Fibroblast of skin of scalp (primary cell): ENCODE data around the gene CMTM7.

Experiments
- DNase-seq: peaks from one replicate; pipeline ENCODE4 v3.0.0-alpha.2; 2013

The CMTM7 gene

GRCh38 chr3:32414522-32415202, 23.0 kb downstream of the CMTM7 start:
- DNase-seq: peak; percentile 28

GRCh38 chr3:32419742-32420125, 28.1 kb downstream of the CMTM7 start:
- DNase-seq: no peak

- DNase-seq: no peak
Measured at GRCh38 chr3:32420126-32421038, 28.7 kb downstream of the CMTM7 start.

- DNase-seq: no peak
Measured at GRCh38 chr3:32421185-32421584, 29.5 kb downstream of the CMTM7 start.

GRCh38 chr3:32421991-32422859, 30.6 kb downstream of the CMTM7 start:
- peak; percentile 80 for DNase-seq

GRCh38 chr3:32422943-32423342, 31.3 kb downstream of the CMTM7 start:
- DNase-seq: no peak

GRCh38 chr3:32423534-32423933, 31.9 kb downstream of the CMTM7 start:
- DNase-seq: no peak

GRCh38 chr3:32423956-32424557, 32.4 kb downstream of the CMTM7 start:
- DNase-seq: no peak

- DNase-seq: no peak
Measured at GRCh38 chr3:32424581-32425250, 33.1 kb downstream of the CMTM7 start.

- no peak for DNase-seq
Measured at GRCh38 chr3:32428092-32429068, 36.7 kb downstream of the CMTM7 start.

- DNase-seq: no peak
Measured at GRCh38 chr3:32430900-32431299, 39.2 kb downstream of the CMTM7 start.

- no peak for DNase-seq
Measured at GRCh38 chr3:32431481-32431880, 39.8 kb downstream of the CMTM7 start.

GRCh38 chr3:32432045-32432710, 40.5 kb downstream of the CMTM7 start:
- DNase-seq: no peak

- peak; percentile 8 for DNase-seq
Measured at GRCh38 chr3:32432711-32433530, 41.3 kb downstream of the CMTM7 start.

- DNase-seq: no peak
Measured at GRCh38 chr3:32434206-32434605, 42.6 kb downstream of the CMTM7 start.

GRCh38 chr3:32435911-32436815, 44.5 kb downstream of the CMTM7 start:
- no peak for DNase-seq

- no peak for DNase-seq
Measured at GRCh38 chr3:32436816-32437189, 45.1 kb downstream of the CMTM7 start.

GRCh38 chr3:32437896-32438295, 46.2 kb downstream of the CMTM7 start:
- no peak for DNase-seq
